HFFc6 (cell line): ENCODE results near the gene ANKRD11. TPM values are rescaled to one million over a fixed set of nuclear protein-coding genes. Genes with fewer than 3 reads are reported as not detected.
A peak's percentile ranks its signal among the peaks of the same experiment; 100 is the strongest.

ENCODE experiments used
- DNase-seq: peaks from one replicate; pipeline ENCODE4 v3.0.0-alpha.2; 2018
- H3K27ac Mint-ChIP-seq: 2 replicates; pipeline ENCODE4 v1.8.0; 2020; ENCODE audit warnings: mild to moderate bottlenecking, mixed read lengths
- H3K27me3 Mint-ChIP-seq: 2 replicates; pipeline ENCODE4 v1.8.0; 2021; ENCODE audit warnings: mild to moderate bottlenecking, moderate library complexity, mixed read lengths; ENCODE audit not compliant: insufficient read depth
- H3K36me3 Mint-ChIP-seq: 2 replicates; pipeline ENCODE4 v1.8.0; 2021; ENCODE audit warnings: low read depth, mixed read lengths
- H3K4me1 Mint-ChIP-seq: 2 replicates; pipeline ENCODE4 v1.8.0; 2020; ENCODE audit warnings: low read depth, mixed read lengths
- H3K4me3 Mint-ChIP-seq: 2 replicates; pipeline ENCODE4 v1.8.0; 2020; ENCODE audit warnings: mild to moderate bottlenecking, moderate library complexity, mixed read lengths
- H3K9me3 Mint-ChIP-seq: 2 replicates; pipeline ENCODE4 v1.8.0; 2020; ENCODE audit warnings: mild to moderate bottlenecking, mixed read lengths
- CTCF ChIP-seq: fragments of 200-600 bp; sonication (generic); IDR thresholded peaks from 2 replicates; pipeline ENCODE4 v1.5.0; 2021; ENCODE audit warnings: antibody characterized with exemption, mild to moderate bottlenecking
- total RNA-seq, 6 experiments: library from RNA; stranded (reverse); fragmentation: NEBNext Ultra II Directional; extraction: Animal tissue kit (Norgen Biotek cat#: 25700); gene quantifications; 2 replicates in 1 of 6; 3 replicates in 5 of 6; pipeline ENCODE4 v1.2.3, GENCODE V29; 2021

ANKRD11 gene
- total RNA-seq, 6 experiments from 2014 or later, result 110 to 120 (median 116) TPM

GRCh38 chr16:89325861-89326471 is 164.4 kb downstream of the ANKRD11 start:
- H3K4me3 Mint-ChIP-seq, result peak overlapping the region; percentile 79

GRCh38 chr16:89324056-89325010 is 166.0 kb downstream of the ANKRD11 start:
- peaks cover 47% of the 10 kb centered on the region for H3K36me3 Mint-ChIP-seq
- peak; percentile 73 for DNase-seq
- H3K4me1 Mint-ChIP-seq, result peaks cover 89% of the 10 kb centered on the region
- peak overlapping the region; percentile 79 for H3K4me3 Mint-ChIP-seq
- H3K9me3 Mint-ChIP-seq, result no peaks in the 10 kb centered on the region
- H3K27ac Mint-ChIP-seq, result peak overlapping the region; percentile 98
- peaks cover 14% of the 10 kb centered on the region for H3K27me3 Mint-ChIP-seq
- no peak for TF ChIP-seq CTCF

More at GRCh38 chr16:89325861-89326471, 164.4 kb downstream of the ANKRD11 start:
- TF ChIP-seq CTCF, result no peak
- Mint-ChIP-seq H3K36me3 (peaks cover 47% of the 10 kb centered on the region), H3K9me3 (no peaks in the 10 kb centered on the region), H3K27ac (peak overlapping the region; percentile 98), H3K4me1 (peaks cover 83% of the 10 kb centered on the region), H3K27me3 (peaks cover 14% of the 10 kb centered on the region)
- peak; percentile 86 for DNase-seq

- H3K9me3 Mint-ChIP-seq, result no peaks in the 10 kb centered on the region; the same call in 1 of the 2 replicates
- H3K36me3 Mint-ChIP-seq, result peaks cover 54% of the 10 kb centered on the region
- H3K4me1 Mint-ChIP-seq, result peaks cover 95% of the 10 kb centered on the region
- peak overlapping the region; percentile 99 for H3K27ac Mint-ChIP-seq
- peaks cover 14% of the 10 kb centered on the region for H3K27me3 Mint-ChIP-seq
- no peak for TF ChIP-seq CTCF
- DNase-seq, result no peak
- H3K4me3 Mint-ChIP-seq, result peak overlapping the region; percentile 64
Observed at GRCh38 chr16:89323120-89323960, 167.0 kb downstream of the ANKRD11 start.

GRCh38 chr16:89322321-89323119 is 167.8 kb downstream of the ANKRD11 start:
- peaks cover 52% of the 10 kb centered on the region for H3K36me3 Mint-ChIP-seq
- peak overlapping the region; percentile 70 for H3K4me3 Mint-ChIP-seq
- no peaks in the 10 kb centered on the region; the same call in 1 of the 2 replicates for H3K9me3 Mint-ChIP-seq
- H3K27me3 Mint-ChIP-seq, result peaks cover 14% of the 10 kb centered on the region
- no peak for DNase-seq
- H3K27ac Mint-ChIP-seq, result peak overlapping the region; percentile 99
- TF ChIP-seq CTCF, result no peak
- peaks cover 96% of the 10 kb centered on the region for H3K4me1 Mint-ChIP-seq
